Glomerular endothelial cell (primary cell): Measurements from ENCODE around the gene TEAD3. TPM values are rescaled to one million over a fixed set of nuclear protein-coding genes. Genes with fewer than 3 reads are reported as not detected.
A peak's percentile ranks its signal among the peaks of the same experiment; 100 is the strongest.

Source experiments
- DNase-seq: peaks from one replicate; pipeline ENCODE4 v3.0.0-alpha.2; 2011; ENCODE audit warnings: low read depth, low spot score; ENCODE audit errors: extremely low read depth
- total RNA-seq: library from RNA; depleted of rRNA; stranded (reverse); fragments of >200 nt; gene quantifications from 2 replicates; pipeline ENCODE4 v1.2.3, GENCODE V29; 2015

The TEAD3 gene
- total RNA-seq, 1 donor from 2014 or later = 4.8 TPM

DNA sequence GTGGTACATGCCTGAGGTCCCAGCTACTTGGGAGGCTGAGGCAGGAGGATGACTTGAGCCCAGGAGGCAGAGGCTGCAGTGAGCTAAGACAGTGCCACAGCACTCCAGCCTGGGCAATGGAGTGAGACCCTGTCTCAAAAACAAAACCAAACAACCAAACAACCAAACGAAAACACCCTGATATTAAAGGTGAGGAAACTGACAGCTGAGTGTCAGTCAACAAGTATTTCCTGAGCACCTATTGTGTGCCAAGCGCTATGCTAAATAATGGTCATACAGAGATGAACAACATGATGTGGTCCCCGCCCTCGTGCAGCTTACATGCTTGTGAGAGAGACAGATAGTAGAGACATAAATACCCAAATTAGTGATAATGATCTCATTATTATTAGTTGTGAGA is 17.7 kb upstream of the TEAD3 start:
- DNase-seq = no peak

DNA sequence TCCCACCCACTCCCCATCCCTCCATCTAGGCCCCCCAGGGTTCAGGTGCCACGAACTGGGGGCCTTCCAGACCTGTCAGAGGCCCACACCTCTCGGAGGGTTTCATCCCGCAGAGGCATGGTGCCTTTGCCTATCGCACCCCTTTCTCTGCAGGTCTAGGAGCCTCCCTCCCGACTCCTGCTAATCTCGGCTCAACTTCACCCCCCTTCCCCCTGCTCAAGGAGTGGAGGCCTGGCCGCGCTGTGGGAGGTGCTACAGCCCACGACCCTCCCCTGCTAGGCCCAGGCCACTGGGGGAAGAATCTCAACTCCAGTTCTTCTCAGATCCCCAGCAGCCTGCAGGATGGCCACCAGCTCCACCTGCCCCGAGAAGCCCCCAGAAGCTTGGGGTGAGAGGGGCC is 15.9 kb upstream of the TEAD3 start, which contains the start of gene TULP1:
Gene TULP1 (minus strand): TSS at position 157 of the 400 bp plus-strand sequence. CDS start 38 bp downstream, at position 119.
- no peak for DNase-seq

DNA sequence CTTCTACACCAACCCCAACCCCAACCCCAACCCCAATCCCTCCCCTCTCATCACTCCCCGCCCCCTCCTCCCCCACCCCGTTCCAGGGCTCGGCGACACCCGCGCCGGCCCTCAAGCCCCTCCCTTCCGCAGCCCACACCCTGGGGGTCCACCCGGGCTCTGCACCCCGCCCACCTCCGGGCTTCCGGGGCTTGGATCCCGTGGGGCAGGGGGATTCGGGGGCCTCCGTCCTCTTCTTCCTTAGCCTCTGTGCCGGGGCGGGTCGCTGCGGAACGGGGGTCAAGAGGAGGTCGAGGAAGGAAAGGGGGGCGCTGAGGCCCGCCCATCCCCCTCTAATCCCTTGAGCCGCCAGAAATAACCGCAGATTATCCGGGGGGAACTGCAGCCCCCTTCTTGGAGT is 15.1 kb upstream of the TEAD3 start:
- DNase-seq = no peak

GRCh38 chr6:35511562-35511941 is 14.7 kb upstream of the TEAD3 start:
- no peak for DNase-seq

GRCh38 chr6:35510916-35511561 is 14.2 kb upstream of the TEAD3 start:
- DNase-seq = no peak

- DNase-seq = no peak
These were observed 11.7 kb upstream of the TEAD3 start for GRCh38 chr6:35508542-35508941.

- no peak for DNase-seq
These were observed 11.1 kb upstream of the TEAD3 start for GRCh38 chr6:35508027-35508426.

DNA sequence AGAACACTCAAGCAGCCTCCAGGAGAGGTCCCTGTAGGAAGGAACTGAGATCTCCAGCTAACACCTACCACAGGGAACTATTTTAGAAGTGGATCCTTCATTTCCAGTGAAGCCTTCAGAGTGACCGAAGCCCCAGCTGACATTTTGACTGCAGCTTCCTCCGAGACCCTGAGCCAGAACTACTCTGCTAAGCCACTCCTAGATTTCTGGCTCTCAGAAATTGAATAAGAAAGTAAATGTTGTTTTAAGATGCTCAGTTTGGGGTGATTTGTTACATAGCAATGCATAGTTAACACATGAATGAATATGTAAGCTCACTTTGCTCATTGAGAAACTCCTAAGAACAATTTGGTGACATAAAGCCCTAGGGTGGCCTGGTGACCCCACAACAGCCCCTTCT is 10.3 kb upstream of the TEAD3 start:
- DNase-seq = no peak

DNA sequence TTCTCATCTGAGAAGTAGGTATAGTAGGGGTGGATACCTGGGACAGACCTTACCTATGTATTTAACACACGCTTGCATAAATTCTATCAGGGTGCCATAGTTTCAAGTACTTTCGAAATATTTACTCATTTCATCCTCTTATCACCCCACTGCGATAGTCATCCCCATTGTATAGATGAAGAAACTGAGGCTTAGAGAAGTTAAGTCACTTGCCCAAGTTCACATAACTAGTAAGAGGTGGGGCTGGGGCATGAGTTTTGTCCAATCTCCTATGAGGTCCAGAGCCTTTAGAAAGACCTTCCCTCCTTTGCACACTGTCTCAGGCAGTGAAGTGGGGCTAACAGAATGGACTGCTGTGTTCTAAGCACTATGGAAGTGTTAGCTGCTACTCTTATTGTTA is 9.7 kb upstream of the TEAD3 start:
- DNase-seq = no peak

DNA sequence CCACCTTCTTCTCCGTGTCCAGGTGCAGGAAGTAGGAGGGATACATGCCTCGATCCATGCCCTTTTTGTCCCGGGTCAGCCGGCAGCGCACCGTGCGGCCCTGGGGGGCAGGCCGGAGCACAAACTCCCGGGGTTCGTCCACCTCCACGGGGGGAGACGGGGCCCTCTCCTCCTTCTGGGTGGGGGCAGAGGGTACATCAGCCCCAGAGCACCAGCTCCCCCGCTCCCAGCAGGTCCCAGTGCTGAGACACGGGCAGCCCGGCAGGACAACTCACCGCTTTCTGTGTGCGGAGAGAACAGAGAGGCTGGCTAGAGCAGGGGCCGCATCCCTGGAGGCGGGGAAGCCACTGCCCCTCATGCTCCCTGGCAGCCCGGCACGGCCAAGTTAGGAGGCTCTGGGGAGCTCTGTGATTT is 9.1 kb upstream of the TEAD3 start:
- no peak for DNase-seq

DNA sequence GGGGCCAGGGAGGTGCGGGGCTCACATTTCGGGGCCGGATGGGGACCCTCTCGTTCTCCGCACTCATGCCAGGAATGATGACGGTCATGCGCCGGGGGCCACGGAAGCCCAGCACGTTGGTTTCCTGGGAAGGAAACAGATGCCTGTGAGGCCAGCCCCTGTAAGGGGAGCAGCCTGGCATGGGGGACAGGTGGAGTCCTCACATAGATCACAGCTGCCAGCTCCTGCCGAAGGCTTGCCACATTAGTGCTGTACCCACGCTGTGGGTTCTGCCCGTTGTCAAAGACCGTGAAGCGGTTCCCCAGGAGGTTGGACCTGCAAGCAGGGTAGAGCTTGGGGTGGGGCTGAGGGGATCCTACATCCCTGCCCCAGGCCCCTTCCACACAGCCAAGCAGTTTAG is 6.7 kb upstream of the TEAD3 start:
- no peak for DNase-seq

- DNase-seq = no peak
These were observed 4.9 kb upstream of the TEAD3 start for GRCh38 chr6:35501784-35502183.

DNA sequence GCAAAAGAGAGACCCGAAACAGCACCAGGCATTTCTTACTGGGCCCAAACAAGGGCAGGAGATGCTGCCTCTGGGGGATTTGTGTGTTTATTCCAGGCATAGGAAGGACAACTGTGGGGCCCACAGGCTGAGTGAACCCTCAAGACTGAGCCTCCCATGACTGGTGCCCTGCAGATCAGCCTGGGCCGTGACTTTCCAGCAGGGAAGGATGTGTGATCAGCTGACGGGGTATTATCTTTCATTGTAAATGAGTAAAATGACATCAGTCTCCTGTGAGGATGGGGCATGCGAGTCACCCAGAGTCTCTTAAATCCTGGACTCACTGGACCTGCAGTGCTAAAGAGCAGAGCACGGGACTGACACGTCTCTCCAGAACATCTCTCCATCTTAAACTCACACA is 3.9 kb upstream of the TEAD3 start:
- no peak for DNase-seq

DNA sequence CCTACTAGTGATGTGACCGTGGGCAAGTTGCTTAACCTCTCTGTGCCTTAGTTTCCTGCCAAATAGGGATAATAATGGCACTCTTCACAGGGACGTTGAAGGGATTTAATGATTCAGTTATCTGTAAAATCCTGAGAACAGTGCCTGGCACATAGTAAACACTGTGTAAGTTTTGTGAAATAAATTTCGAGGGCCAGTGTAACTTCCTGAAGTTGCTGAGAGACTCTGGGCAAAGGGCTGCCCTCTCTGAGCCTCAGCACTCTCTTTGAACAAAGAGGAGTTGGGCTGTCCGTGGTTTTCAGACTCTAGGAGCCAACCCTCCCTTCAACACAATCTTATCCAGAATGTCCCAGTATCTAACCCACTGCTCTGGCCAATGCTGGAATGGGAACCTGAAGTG is 2.5 kb upstream of the TEAD3 start:
- DNase-seq = no peak

GRCh38 chr6:35498422-35499067 is 1.7 kb upstream of the TEAD3 start:
- DNase-seq = no peak

GRCh38 chr6:35497571-35498421 is 917 bp upstream of the TEAD3 start:
- DNase-seq = no peak

DNA sequence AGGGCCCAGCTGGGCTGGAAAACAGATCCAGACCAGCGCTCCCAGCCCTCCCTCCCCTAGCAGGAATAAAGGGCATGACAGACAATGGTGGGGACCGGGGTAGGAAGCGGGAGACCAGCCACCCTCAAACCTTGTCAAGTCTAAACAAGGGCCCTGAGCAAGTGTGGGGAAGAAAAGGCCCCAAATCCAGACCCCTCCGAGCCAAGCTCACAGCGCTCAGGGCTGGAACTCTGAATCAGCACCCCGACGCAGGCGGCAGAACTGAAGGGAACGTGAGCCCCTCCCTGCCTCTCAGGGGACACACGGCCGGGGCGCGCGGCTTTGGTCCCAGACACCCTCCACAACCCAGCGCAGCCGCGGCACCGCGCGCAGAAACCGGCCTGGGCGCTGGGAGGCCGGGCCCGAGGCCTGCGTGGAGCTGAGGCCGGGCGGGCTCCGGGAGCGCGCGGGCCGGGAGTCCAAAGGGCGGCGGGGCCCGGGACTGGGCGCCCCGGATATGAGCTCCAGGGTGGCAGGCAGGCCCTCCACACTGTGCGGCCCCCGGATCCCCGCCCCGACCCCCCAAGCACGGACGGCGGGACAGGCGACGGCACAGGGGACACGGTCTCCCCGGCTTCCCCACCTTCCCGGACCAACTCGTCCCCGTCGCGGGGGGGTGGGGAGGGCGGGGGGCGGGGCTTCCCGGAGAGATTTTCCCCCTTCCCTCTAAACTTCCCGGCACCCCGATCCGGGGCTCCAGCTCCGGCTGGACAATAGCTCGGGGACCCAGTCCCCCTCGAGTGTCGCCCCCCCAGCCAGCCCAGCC is 641 bp downstream of the TEAD3 start:
- no peak for DNase-seq

DNA sequence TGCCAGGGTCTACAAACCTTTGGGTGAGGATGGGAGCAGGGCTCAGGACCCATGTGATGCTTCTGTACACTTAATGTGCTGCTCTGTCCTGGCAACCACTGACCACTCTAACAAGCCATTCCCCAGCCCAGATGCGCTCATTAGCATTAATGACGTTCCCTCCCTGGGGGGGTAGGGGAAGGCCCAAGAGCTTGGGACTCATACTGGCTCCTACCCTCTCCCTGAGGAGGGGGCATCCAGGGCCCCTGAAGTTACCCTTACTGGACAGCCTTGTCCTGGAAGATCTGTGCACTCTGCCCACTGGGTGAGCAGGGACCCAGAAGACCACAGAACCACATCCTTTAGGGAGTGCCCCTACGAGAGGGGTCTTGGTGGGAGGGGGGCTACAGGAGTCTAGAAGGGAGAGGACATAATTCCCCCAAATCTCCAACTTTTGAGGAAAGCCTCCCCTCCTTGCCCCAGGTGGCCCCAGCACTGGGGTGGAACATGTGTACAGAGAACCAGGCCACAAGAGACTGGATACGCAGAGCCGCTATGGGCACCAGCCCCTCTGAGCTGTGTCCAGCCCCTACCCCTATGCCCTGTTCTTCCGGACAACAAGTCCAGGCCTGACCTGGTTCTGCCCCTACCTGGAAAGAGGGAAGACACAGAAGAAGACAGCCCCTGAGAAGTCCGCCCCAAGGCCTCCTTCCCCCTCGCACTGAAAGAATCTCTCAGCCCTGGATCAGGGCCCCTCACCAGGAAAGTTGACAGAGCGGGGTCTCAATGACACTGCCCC is 1.4 kb downstream of the TEAD3 start:
- DNase-seq = no peak

DNA sequence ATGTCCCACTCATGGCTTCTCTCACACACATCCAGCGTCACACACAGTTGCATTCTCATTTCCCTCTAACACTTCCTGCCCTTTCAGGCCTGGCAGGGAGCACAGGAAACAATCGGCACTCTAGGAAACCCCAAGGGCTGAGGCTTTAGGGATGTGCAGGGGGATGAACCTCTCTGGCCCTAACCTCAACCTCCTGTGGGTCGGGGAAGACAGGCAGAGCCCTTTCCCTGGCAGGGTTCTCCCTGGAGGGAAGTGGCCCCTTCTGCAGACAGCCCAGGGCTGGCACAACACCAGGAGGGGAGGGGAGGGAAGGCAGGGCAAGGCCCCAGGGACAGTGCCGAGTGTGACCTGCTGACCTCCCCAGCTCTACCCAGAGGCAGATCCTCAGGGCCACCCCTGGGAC is 2.7 kb downstream of the TEAD3 start:
- peak; percentile 10 for DNase-seq

DNA sequence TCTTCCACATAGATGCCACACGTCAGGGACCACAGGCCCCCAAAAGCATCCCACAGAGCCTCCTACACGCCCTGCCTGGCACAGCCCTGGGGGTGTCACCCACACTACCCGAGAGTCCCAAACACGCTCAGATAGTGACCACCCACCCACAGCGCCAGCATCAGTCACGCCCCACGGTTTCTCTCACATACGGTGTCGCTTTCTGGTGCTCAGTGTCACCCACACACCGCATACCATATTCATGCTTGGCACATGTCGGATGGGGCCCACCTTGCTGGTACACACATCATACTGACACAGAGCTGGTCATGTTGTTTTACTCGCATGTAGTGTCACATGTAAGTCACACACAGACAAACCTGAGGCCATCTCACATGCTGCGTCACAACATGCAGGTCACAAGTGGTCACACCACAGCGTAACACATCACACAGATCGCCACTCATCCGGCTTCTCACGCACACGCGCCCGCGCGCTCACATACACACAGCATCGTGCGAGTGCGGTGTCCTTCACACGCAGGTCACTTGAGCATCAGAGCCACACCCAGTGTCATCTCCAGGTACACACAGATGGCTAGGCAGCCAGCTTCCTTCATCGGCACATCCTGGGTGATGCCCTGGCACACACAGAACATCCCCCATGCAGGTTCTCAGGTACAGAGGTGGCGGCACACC is 3.4 kb downstream of the TEAD3 start:
- DNase-seq = no peak
